Activated CD8-positive, alpha-beta memory T cell treated with anti-CD3 and anti-CD28 coated beads for 1 hour (primary cell): ENCODE results near the gene BRSK1.

Experiments used
- DNase-seq, 2 donors: peaks; one replicate each; pipeline ENCODE4 v3.0.0-alpha.2; 2020; ENCODE audit warnings: low read depth in 1 of 2; ENCODE audit errors: extremely low read depth in 1 of 2

Gene BRSK1

GRCh38 chr19:55273978-55274707 is 9.7 kb upstream of the BRSK1 start:
- DNase-seq, result no peak

- DNase-seq, result no peak
These were observed 7.7 kb upstream of the BRSK1 start for GRCh38 chr19:55275851-55276719.

DNA sequence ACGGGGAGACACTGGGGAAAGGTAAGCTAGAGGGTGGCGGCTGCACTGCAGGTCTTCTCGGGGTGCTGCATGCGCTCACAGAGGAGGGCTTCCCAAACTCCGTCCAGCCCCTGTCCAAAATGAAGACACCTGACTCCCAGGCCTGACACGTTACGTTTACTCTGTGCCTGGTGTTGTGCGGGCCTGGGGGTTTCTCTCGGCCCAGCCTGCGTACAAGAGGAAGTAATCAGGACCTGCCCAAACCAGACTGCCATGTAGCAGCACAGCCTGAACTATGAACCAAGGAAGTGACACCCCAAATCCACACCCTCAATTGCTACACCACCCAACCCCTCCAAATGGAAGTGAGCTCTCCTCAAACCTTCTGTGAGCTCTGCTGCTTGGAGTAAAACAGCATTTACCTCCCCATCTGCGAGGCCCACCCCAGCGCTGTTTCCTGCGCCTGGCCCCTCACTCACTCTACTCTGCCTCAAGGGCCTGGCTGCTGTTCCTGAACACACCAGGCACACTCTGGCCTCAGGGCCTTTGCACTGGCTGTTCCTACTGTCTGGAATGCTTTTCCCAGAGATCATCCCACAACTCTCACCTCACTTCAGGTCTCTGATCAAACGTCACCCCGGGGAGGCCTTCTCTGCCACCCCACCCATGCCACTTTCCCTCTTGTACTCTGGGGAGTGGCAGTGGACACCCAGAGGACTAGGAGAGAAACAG is 6.9 kb upstream of the BRSK1 start:
- no peak for DNase-seq

DNA sequence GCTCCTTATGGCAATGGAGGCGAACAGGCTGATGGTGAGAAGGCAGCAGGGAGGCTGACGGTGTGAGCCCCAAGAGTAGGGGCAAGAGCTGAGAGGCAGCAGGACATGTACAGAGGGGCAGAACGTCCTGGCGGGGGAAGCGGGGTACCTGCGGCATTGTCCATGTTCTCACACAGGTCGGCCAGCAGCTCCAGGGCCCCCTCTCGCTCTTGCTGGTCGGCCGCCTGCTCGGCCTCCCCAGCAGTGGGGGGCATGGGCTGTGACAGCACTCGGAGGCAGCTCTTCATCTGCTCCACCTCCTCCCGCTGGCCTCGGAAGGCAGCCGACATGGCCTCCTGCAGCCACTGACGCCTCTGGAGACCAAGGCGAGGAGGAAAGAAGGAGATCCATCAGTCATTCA is 6.3 kb upstream of the BRSK1 start:
- no peak for DNase-seq

GRCh38 chr19:55278391-55279135 is 5.2 kb upstream of the BRSK1 start:
- DNase-seq, result no peak

GRCh38 chr19:55279340-55279739 is 4.5 kb upstream of the BRSK1 start:
- no peak for DNase-seq

DNA sequence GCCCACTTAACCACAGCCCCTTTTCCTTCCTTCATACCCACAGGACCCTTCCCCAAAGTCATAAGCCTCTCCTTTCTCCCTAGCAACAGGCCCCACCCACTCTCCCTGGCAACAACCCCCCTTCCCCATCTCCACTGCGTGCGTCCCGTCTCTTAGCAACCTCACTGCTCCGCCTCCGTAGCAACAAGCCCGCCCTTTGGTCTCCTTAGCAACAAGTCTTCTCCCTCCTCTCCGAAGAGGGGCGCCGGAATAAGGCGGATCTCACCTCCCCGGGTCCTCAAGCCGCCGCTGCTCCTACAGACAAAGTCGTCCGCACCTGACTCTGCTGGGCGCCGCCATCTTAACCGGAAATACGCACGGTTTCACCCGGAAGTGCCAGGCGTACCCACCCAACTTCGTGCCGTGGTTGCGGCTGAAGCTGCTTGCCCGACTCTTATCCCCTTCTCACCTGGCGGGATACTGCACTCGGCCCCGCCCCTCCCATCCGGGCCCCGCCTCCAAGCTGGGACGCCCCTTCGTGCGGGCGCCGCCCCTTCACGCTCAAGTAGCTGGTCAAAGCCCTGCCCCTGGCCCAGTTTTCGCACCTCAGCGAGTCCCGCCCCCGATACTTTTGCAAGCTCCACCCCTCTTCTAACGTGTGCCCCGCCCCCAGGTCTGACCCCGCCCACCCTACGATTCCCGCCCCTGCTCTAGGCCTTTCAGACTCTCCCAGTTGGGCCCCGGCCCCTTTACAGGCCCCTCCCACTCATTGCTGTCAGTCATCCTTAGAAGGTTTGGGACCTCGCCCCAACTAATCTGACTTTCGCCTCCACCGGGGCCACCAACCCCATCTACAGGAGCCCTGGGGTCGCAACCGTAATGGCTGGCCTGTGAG is 3.8 kb upstream of the BRSK1 start, which contains the start of gene HSPBP1:
HSPBP1 (minus strand) TSS at position 341 of the 874 bp plus-strand sequence. CDS start 502 bp downstream, outside the sequence.
- DNase-seq, result peak; percentile 85 to 86

GRCh38 chr19:55284405-55285058 is 735 bp downstream of the BRSK1 start:
- no peak for DNase-seq

DNA sequence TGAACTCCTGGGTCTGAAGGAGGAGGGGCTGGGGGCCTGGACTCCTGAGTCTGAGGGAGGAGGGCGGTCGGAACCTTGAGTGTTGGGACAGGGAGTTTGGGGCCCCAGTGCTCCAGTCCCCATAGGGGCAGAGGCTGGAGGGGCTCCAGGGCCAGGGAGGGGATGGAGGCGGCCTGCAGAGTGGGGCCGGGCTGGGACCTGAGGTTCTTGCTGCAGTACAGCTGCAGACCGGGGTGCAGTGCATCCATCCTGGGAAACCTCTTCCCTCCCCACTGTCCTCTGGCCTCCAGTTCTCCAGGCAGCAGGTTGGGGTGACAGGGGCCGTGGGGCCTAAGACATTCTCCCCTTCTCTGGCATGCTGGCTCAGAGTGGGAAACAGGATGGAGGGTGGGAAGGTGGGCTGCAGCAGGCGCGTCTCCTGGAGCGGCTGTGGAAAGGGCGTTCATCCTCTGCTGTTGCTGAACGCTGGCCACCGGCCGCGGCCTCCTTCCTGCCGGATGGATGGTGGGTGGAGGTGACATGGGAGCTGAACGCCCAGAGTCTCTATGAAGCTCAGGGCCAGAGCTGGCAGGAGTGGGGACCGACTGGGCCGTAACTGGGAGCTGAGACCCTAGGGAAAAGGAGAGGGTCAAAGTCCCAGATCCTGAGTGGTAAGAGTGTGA is 1.6 kb downstream of the BRSK1 start:
- DNase-seq, result no peak

- no peak for DNase-seq
These were observed 3.7 kb downstream of the BRSK1 start for GRCh38 chr19:55287361-55288079.

- DNase-seq, result no peak
These were observed 5.5 kb downstream of the BRSK1 start for GRCh38 chr19:55289117-55289796.

DNA sequence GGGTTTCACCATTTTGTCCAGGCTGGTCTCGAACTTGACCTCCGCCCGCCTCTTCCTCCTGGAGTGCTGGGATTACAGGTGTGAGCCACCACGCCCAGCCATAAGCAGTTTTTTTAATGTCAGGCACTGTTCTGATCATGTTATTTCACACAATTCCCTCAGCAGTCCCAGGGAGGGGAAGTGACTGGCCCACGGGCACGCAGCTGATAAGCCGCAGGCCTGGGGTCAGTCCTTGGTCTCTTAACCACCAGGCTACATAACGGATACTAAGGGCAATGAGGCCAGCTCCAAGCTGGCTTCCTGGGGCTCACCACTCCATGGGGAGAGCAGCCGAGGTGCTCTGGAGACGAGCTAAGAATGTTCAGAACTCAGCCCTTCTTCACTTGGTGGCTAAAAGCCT is 13.5 kb downstream of the BRSK1 start:
- DNase-seq, result no peak

DNA sequence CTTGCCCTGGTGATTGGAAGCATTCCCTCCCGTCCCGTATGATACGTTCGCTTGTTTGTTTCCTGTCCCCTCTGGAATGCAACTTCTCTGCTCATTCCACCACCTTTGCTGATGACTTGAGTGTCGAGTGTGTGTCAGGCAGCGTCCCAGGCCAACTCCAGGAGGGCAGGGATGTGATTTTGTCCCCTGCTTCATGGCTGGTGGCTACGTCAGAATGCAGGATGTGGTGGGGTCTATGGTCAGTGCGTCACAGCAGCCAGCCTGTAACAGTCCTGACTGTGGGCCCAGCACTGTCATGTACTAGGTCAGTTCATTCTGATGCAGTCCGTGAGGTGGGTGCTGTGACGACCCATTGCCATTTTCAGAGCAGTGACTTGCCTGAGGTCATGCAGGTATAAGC is 16.2 kb downstream of the BRSK1 start:
- no peak for DNase-seq

DNA sequence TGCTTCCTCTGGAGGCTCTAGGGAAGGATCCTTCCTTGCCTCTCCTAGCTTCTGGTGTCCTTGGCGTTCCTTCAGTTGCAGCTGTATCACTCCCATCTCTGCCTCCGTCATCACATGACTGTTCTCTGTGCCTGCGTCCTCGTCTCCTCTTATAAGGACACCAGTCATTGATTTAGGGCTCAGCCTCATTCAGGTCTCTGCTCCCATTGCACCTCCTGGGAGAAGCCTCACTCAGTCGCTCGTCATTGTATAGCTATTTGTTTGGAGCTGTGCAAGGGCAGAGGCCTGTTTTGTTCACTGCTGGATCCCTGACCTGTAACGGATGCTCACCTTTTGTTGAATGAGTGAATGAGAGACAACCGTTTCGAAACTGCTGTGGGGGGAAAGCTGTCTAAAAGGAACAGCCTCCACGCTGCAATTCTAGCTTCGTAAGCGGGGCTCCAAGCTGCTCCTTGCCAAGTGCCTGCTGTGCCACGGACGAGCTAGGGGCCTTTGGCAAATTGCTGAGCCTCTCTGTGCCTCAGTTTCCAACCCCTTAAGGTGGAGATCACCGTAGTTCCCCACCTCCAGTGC is 17.2 kb downstream of the BRSK1 start:
- DNase-seq, result no peak

DNA sequence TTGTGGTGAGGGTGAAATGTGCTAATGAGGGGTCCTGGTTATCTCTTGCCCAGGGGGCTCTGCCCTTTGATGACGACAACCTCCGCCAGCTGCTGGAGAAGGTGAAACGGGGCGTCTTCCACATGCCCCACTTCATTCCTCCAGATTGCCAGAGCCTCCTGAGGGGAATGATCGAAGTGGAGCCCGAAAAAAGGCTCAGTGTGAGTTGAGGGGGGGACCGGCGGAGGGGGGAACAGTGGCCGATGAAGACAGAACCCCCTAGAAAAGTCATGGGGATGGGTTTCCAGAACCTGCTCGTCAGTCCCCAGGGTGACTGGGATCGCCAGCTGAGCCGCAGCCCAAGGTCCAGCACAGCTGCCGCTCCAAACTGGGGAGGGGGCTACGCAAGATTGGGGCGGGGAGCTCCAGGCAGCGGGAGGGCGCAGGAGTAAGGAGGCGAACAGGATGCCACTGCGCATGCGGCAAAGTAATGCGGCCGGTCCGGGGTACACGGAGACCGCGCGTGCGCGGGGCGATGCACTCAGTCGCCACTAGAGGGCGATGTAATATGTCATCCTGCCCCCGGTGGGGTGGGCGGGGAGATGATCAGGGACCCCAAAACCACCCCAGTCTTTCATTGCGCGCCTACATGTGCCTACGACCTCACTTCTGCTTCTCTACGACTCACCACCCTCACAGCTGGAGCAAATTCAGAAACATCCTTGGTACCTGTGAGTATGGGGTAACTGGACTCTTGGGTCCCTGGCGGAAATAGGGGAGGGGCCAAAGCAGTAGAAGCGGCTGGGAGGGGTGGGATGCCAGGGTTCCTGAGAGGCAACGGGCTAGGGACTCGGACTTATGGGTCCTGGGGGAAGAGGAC is 17.9 kb downstream of the BRSK1 start:
- peak; percentile 87 to 93 for DNase-seq

- DNase-seq, result no peak
These were observed 18.5 kb downstream of the BRSK1 start for GRCh38 chr19:55302318-55302703.
